Activated CD8-positive, alpha-beta memory T cell treated with anti-CD3 and anti-CD28 coated beads for 36 hours (primary cell): ENCODE results near the gene CD96. TPM values are rescaled to one million over a fixed set of nuclear protein-coding genes. Genes with fewer than 3 reads are reported as not detected.
"Not testable (repeated sequence)": the region's sequence is repeated elsewhere in the genome, so short reads cannot be mapped to it uniquely, and the experiment has no call there.

Experiments
- CTCF ChIA-PET: fragments of 350-600 bp; sonication (Branson Sonifier 250); formaldehyde crosslinking; loops from one replicate; lab custom pipeline; 2021; ENCODE audit warnings: antibody characterized with exemption; lab: Charles Lee
- POLR2A ChIA-PET: fragments of 350-600 bp; sonication (Branson Sonifier 250); formaldehyde crosslinking; loops from one replicate; lab custom pipeline; 2021; ENCODE audit warnings: antibody characterized with exemption; lab: Charles Lee
- total RNA-seq, 2 experiments: library from RNA; stranded (reverse); gene quantifications; one replicate each; pipeline ENCODE4 v1.2.3, GENCODE V29; 2021

Gene CD96
- total RNA-seq, 2 experiments from 2014 or later = 68.3 to 69.1 TPM

DNA sequence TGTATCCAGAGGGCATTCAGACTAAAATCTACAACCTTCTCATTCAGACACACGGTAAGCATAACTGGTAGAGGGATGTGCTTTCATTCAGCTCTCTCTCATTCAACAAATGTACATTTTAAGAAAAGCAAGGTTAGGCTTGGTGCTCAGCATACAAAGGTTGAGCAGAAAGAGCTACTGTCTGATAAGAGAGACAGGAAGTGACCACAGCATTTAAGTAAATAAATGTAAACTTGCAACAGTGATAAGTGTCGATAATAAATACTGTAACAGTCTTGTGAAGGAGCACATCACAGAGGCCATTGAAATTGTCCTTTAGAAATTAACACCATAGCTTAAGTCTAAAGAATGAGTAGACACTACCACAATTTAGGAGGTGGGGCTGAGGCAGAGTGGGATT lies 3.4 kb downstream of the CD96 start:
- ChIA-PET POLR2A (interaction anchor here (1.0 to 5.2 kb wide), 4 partner anchors 45 to 71 kb away, joined by 6 to 39 read pairs (median 14); partner anchors contain the start of gene ZBED2), CTCF (interaction anchor here (0.9 to 1.6 kb wide), 2 partner anchors 32 to 71 kb away, joined by 3 to 5 read pairs; no protein-coding TSS in a partner anchor)

DNA sequence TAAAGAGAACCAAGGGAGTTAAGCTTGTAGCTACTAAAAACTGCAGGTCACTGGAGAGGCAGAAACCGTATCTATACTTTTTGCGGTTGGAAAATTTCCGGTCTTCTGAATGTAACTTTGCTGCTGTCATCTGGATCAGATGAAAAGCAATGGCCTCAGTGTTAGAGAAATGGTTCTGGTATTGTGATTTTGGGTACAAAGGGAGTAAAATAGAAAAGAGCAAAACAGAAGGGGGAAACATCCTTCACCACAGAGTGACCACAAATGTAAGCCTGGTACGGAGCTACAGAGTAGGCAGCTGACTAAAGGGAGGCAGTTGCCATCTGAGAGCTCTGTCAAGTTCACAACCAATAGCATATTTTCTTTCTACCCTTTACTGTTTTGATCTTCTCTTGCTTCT lies 5.6 kb downstream of the CD96 start:
- ChIA-PET CTCF (interaction anchor here (0.7 to 2.0 kb wide), 7 partner anchors 40 to 69 kb away, joined by 3 to 6 read pairs (median 4); partner anchors contain the start of gene ZBED2), POLR2A (interaction anchor here (0.6 to 5.2 kb wide), 8 partner anchors 42 to 70 kb away, joined by 3 to 39 read pairs (median 4); partner anchors contain the start of gene ZBED2)

- ChIA-PET CTCF (interaction anchor here (0.7 to 2.0 kb wide), 5 partner anchors 40 to 68 kb away, joined by 3 to 6 read pairs (median 4); partner anchors contain the start of gene ZBED2), POLR2A (interaction anchor here (0.6 to 5.2 kb wide), 8 partner anchors 42 to 70 kb away, joined by 3 to 39 read pairs (median 4); partner anchors contain the start of gene ZBED2)
Observed at GRCh38 chr3:111548092-111548491, 6.1 kb downstream of the CD96 start.

DNA sequence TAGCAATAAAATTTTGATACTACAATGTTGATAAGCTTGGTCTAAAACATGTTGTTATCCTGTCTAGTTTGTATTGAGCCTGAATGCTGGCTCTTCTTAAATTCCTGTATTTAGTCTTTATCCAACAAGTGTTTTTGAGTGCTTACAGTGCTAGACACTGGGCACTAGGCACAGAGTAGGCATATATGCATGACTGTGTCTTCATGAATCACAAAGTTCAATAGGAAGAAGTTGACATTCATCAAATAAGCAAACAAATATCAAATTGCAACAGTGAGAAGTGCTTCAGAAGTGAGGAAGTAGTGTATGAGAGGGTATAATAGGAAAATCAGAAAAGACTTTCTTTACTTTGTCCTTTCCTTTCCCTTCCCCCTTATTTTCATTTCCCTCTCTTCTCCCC lies 6.8 kb downstream of the CD96 start:
- POLR2A ChIA-PET = interaction anchor here (0.7 to 5.2 kb wide), 5 partner anchors 41 to 68 kb away, joined by 3 to 39 read pairs (median 5); partner anchors contain the start of gene ZBED2
- CTCF ChIA-PET = no interaction called here

DNA sequence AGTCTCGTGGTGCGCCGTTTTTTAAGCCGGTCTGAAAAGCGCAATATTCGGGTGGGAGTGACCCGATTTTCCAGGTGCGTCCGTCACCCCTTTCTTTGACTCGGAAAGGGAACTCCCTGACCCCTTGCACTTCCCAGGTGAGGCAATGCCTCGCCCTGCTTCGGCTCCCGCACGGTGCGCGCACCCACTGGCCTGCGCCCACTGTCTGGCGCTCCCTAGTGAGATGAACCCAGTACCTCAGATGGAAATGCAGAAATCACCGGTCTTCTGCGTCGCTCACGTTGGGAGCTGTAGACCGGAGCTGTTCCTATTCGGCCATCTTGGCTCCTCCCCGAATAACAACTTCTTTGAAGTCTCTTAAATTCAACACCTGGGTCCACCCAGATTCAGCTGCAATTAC lies 19.9 kb downstream of the CD96 start:
- POLR2A ChIA-PET, CTCF ChIA-PET: not testable (repeated sequence)

- CTCF ChIA-PET = no interaction called here
- POLR2A ChIA-PET = no interaction called here
Observed at GRCh38 chr3:111566844-111567243, 24.8 kb downstream of the CD96 start.

GRCh38 chr3:111568355-111568754 lies 26.4 kb downstream of the CD96 start:
- POLR2A ChIA-PET = no interaction called here
- CTCF ChIA-PET = no interaction called here

GRCh38 chr3:111568911-111569310 lies 26.9 kb downstream of the CD96 start:
- POLR2A ChIA-PET = no interaction called here

GRCh38 chr3:111570404-111571030 lies 28.5 kb downstream of the CD96 start:
- CTCF ChIA-PET = interaction anchor here (1.1 kb wide), 1 partner anchor 17 kb away, joined by 3 read pairs; no protein-coding TSS in a partner anchor
- POLR2A ChIA-PET = interaction anchor here (1.1 kb wide), 1 partner anchor 46 kb away, joined by 3 read pairs; no protein-coding TSS in a partner anchor

More at GRCh38 chr3:111568911-111569310, 26.9 kb downstream of the CD96 start:
- CTCF ChIA-PET = no interaction called here

GRCh38 chr3:111571282-111571681 lies 29.3 kb downstream of the CD96 start:
- CTCF ChIA-PET = interaction anchor here (1.1 kb wide), 1 partner anchor 18 kb away, joined by 3 read pairs; no protein-coding TSS in a partner anchor
- POLR2A ChIA-PET = no interaction called here

GRCh38 chr3:111571907-111572460 lies 30.0 kb downstream of the CD96 start:
- CTCF ChIA-PET = interaction anchor here (1.5 kb wide), 1 partner anchor 45 kb away, joined by 6 read pairs; no protein-coding TSS in a partner anchor
- POLR2A ChIA-PET = no interaction called here

DNA sequence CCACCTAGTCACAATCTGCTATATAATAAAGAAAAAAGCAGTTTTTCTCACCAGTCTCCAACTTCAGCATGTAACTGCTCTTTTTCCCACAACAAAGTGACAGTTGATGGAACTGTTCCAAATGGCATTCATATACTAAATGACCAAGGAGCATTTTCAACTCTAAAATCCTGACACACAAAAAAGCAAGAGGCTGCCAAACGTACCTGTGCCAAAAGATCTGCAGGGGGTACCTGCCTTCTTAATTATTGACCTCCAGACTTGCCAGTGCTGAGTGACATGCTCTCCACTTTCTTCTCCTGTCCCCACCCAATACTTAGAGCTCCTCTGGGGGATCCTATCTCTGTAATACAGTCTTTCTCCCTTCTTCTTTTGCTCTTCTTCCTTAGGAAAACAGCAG lies 35.1 kb downstream of the CD96 start:
- CTCF ChIA-PET = interaction anchor here (1.0 to 2.8 kb wide), 9 partner anchors 17 to 391 kb away, joined by 3 to 11 read pairs (median 5); no protein-coding TSS in a partner anchor
- POLR2A ChIA-PET = interaction anchor here (2.2 kb wide), 1 partner anchor 39 kb away, joined by 9 read pairs; no protein-coding TSS in a partner anchor

GRCh38 chr3:111577798-111578685 lies 36.0 kb downstream of the CD96 start:
- CTCF ChIA-PET = interaction anchor here (1.0 to 2.8 kb wide), 11 partner anchors 16 to 390 kb away, joined by 3 to 11 read pairs (median 4); no protein-coding TSS in a partner anchor
- POLR2A ChIA-PET = interaction anchor here (0.6 to 2.2 kb wide), 4 partner anchors 9 to 38 kb away, joined by 3 to 9 read pairs (median 3); no protein-coding TSS in a partner anchor

GRCh38 chr3:111578867-111579266 lies 36.9 kb downstream of the CD96 start:
- POLR2A ChIA-PET = interaction anchor here (0.9 to 2.2 kb wide), 3 partner anchors 8 to 38 kb away, joined by 3 to 9 read pairs (median 3); no protein-coding TSS in a partner anchor
- CTCF ChIA-PET = interaction anchor here (1.0 to 2.8 kb wide), 7 partner anchors 11 to 139 kb away, joined by 3 to 11 read pairs (median 5); no protein-coding TSS in a partner anchor

DNA sequence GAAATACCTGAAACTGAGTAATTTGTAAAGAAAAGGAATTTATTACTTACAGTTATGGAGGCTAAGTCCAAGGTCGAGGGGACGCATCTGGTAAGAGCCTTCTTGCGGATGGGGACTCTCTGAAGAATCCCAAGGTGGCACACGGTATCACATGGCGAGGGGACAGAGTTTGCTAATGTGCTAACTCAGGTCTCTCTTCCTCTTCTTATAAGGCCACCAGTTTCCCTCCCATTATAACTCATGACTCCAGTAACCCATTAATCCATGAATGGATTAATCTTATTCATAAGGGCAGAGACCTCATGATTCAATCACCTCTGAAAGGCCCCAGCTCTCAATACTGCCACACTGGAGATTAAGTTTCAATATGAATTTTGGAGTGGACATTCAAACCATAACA lies 37.5 kb downstream of the CD96 start:
- CTCF ChIA-PET = interaction anchor here (1.4 to 2.8 kb wide), 2 partner anchors 11 to 14 kb away, joined by 4 to 11 read pairs; no protein-coding TSS in a partner anchor
- POLR2A ChIA-PET = interaction anchor here (2.2 kb wide), 1 partner anchor 37 kb away, joined by 9 read pairs; no protein-coding TSS in a partner anchor

- POLR2A ChIA-PET = no interaction called here
- CTCF ChIA-PET = interaction anchor here (1.5 kb wide), 1 partner anchor 12 kb away, joined by 4 read pairs; no protein-coding TSS in a partner anchor
Observed at GRCh38 chr3:111581403-111582119, 39.6 kb downstream of the CD96 start.

- POLR2A ChIA-PET = no interaction called here
- CTCF ChIA-PET = interaction anchor here (0.8 to 1.5 kb wide), 2 partner anchors 9 to 11 kb away, joined by 3 to 4 read pairs; no protein-coding TSS in a partner anchor
Observed at GRCh38 chr3:111582120-111582474, 40.1 kb downstream of the CD96 start.
